HEK293 (cell line): ENCODE results near the gene ENDOU.

Source experiments
- MEIS1 ChIP-seq: sonication (generic); formaldehyde crosslinking; IDR thresholded peaks from 2 replicates; pipeline ENCODE4 v1.8.1; 2022; ENCODE audit warnings: missing genetic modification reagents, mild to moderate bottlenecking, borderline replicate concordance
- MZF1 ChIP-seq: fragments of 450-650 bp; formaldehyde crosslinking; IDR thresholded peaks from 2 replicates; pipeline ENCODE4 v1.5.1; 2017; ENCODE audit warnings: missing biosample characterization, missing genetic modification characterization, borderline replicate concordance
- YY1 ChIP-seq: fragments of 450-650 bp; formaldehyde crosslinking; IDR thresholded peaks from 2 replicates; pipeline ENCODE4 v1.5.1; 2018; ENCODE audit warnings: missing biosample characterization, missing genetic modification characterization
- ZNF140 ChIP-seq: fragments of 450-650 bp; formaldehyde crosslinking; IDR thresholded peaks from 2 replicates; pipeline ENCODE4 v1.5.1; 2016; ENCODE audit warnings: missing biosample characterization, missing genetic modification characterization
- TF ChIP-seq, protein P1 (sequence below): fragments of 450-650 bp; formaldehyde crosslinking; IDR thresholded peaks from 2 replicates; pipeline ENCODE4 v1.5.1; 2016; ENCODE audit warnings: missing biosample characterization, missing genetic modification characterization
- TF ChIP-seq, protein P2 (sequence below): fragments of 450-650 bp; IDR thresholded peaks from 2 replicates; pipeline ENCODE4 v1.5.1; 2018; ENCODE audit warnings: missing biosample characterization, mild to moderate bottlenecking, missing genetic modification characterization
- TF ChIP-seq, protein P3 (sequence below): fragments of 450-650 bp; formaldehyde crosslinking; IDR thresholded peaks from 2 replicates; pipeline ENCODE4 v1.5.1; 2017; ENCODE audit warnings: missing biosample characterization, missing genetic modification characterization

DNA sequence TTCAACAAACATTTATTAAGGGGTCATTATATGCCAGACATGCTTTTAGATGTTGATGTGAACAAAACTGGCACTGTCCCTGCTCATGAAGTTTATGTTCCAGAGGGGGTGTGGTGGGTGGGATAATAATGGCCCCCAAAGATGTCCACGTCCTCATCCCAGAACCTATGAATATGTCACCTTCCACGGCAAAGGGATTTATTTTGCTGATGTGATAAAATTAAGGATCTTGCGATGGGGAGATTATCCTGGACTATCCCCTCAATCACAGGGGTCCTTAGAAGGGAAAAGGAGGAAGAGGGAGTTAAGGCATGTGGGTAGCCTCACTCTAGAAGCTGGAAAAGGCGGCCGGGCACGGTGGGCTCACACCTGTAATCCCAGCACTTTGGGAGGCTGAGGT lies 46.0 kb upstream of the ENDOU start:
- TF ChIP-seq, protein P1, sequence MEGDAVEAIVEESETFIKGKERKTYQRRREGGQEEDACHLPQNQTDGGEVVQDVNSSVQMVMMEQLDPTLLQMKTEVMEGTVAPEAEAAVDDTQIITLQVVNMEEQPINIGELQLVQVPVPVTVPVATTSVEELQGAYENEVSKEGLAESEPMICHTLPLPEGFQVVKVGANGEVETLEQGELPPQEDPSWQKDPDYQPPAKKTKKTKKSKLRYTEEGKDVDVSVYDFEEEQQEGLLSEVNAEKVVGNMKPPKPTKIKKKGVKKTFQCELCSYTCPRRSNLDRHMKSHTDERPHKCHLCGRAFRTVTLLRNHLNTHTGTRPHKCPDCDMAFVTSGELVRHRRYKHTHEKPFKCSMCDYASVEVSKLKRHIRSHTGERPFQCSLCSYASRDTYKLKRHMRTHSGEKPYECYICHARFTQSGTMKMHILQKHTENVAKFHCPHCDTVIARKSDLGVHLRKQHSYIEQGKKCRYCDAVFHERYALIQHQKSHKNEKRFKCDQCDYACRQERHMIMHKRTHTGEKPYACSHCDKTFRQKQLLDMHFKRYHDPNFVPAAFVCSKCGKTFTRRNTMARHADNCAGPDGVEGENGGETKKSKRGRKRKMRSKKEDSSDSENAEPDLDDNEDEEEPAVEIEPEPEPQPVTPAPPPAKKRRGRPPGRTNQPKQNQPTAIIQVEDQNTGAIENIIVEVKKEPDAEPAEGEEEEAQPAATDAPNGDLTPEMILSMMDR (tag by site-specific recombination): no peak
- no peak for TF ChIP-seq YY1
- TF ChIP-seq MEIS1 (CRISPR knock-in tag): no peak
- TF ChIP-seq, protein P2, sequence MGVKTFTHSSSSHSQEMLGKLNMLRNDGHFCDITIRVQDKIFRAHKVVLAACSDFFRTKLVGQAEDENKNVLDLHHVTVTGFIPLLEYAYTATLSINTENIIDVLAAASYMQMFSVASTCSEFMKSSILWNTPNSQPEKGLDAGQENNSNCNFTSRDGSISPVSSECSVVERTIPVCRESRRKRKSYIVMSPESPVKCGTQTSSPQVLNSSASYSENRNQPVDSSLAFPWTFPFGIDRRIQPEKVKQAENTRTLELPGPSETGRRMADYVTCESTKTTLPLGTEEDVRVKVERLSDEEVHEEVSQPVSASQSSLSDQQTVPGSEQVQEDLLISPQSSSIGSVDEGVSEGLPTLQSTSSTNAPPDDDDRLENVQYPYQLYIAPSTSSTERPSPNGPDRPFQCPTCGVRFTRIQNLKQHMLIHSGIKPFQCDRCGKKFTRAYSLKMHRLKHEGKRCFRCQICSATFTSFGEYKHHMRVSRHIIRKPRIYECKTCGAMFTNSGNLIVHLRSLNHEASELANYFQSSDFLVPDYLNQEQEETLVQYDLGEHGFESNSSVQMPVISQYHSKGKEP (tag by site-specific recombination): no peak
- TF ChIP-seq MZF1 (tag by site-specific recombination): no peak
- TF ChIP-seq ZNF140 (tag by site-specific recombination): no peak
- TF ChIP-seq, protein P3, sequence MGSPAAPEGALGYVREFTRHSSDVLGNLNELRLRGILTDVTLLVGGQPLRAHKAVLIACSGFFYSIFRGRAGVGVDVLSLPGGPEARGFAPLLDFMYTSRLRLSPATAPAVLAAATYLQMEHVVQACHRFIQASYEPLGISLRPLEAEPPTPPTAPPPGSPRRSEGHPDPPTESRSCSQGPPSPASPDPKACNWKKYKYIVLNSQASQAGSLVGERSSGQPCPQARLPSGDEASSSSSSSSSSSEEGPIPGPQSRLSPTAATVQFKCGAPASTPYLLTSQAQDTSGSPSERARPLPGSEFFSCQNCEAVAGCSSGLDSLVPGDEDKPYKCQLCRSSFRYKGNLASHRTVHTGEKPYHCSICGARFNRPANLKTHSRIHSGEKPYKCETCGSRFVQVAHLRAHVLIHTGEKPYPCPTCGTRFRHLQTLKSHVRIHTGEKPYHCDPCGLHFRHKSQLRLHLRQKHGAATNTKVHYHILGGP: no peak
